Measurements from ENCODE around the gene RHCE.
"Not testable (repeated sequence)": the region's sequence is repeated elsewhere in the genome, so short reads cannot be mapped to it uniquely, and the experiment has no call there.

The RHCE gene

GRCh38 chr1:25420715-25421114 is at the start of gene RHCE:
Gene RHCE (minus strand): TSS chr1:25420825. CDS start chr1:25420786, 39 bp downstream.
- not testable (repeated sequence) for TF ChIP-seq GATA3, GATA2 (IDR thresholded peaks at IDR 0.05; ENCODE audit: low read depth, low read length)

- TF ChIP-seq GATA2 (IDR thresholded peaks at IDR 0.05; ENCODE audit: low read depth, low read length) (no peak), GATA3 (IDR thresholded peaks at IDR 0.05; ENCODE audit: low read depth, low read length) (no peak)
Observed at GRCh38 chr1:25469177-25469576, 48.6 kb upstream of the RHCE start.

- no peak for TF ChIP-seq GATA3 (IDR thresholded peaks at IDR 0.05; ENCODE audit: low read depth, low read length)
Observed at GRCh38 chr1:25468033-25468432, 47.4 kb upstream of the RHCE start.

- TF ChIP-seq GATA3 (IDR thresholded peaks at IDR 0.05; ENCODE audit: low read depth, low read length) (no peak), GATA2 (IDR thresholded peaks at IDR 0.05; ENCODE audit: low read depth, low read length) (no peak)
Observed at GRCh38 chr1:25467616-25468015, 47.0 kb upstream of the RHCE start.

GRCh38 chr1:25467193-25467592 is 46.6 kb upstream of the RHCE start:
- TF ChIP-seq GATA3 (IDR thresholded peaks at IDR 0.05; ENCODE audit: low read depth, low read length) (no peak), GATA2 (IDR thresholded peaks at IDR 0.05; ENCODE audit: low read depth, low read length) (no peak)

- no peak for TF ChIP-seq GATA2 (IDR thresholded peaks at IDR 0.05; ENCODE audit: low read depth, low read length)
- no peak for TF ChIP-seq GATA3 (IDR thresholded peaks at IDR 0.05; ENCODE audit: low read depth, low read length)
Observed at GRCh38 chr1:25462732-25463131, 42.1 kb upstream of the RHCE start.

- TF ChIP-seq GATA2 (IDR thresholded peaks at IDR 0.05; ENCODE audit: low read depth, low read length) (no peak), GATA3 (IDR thresholded peaks at IDR 0.05; ENCODE audit: low read depth, low read length) (no peak)
Observed at GRCh38 chr1:25461849-25462248, 41.2 kb upstream of the RHCE start.

- TF ChIP-seq GATA3 (IDR thresholded peaks at IDR 0.05; ENCODE audit: low read depth, low read length), result no peak
- no peak for TF ChIP-seq GATA2 (IDR thresholded peaks at IDR 0.05; ENCODE audit: low read depth, low read length)
Observed at GRCh38 chr1:25460020-25460419, 39.4 kb upstream of the RHCE start.

GRCh38 chr1:25458541-25459298 is 38.1 kb upstream of the RHCE start:
- no peak for TF ChIP-seq GATA2 (IDR thresholded peaks at IDR 0.05; ENCODE audit: low read depth, low read length)
- no peak for TF ChIP-seq GATA3 (IDR thresholded peaks at IDR 0.05; ENCODE audit: low read depth, low read length)

GRCh38 chr1:25456502-25456901 is 35.9 kb upstream of the RHCE start:
- TF ChIP-seq GATA2 (IDR thresholded peaks at IDR 0.05; ENCODE audit: low read depth, low read length) (no peak), GATA3 (IDR thresholded peaks at IDR 0.05; ENCODE audit: low read depth, low read length) (no peak)

- TF ChIP-seq GATA2 (IDR thresholded peaks at IDR 0.05; ENCODE audit: low read depth, low read length) (no peak), GATA3 (IDR thresholded peaks at IDR 0.05; ENCODE audit: low read depth, low read length) (no peak)
Observed at GRCh38 chr1:25451908-25452307, 31.3 kb upstream of the RHCE start.

- no peak for TF ChIP-seq GATA3 (IDR thresholded peaks at IDR 0.05; ENCODE audit: low read depth, low read length)
- TF ChIP-seq GATA2 (IDR thresholded peaks at IDR 0.05; ENCODE audit: low read depth, low read length), result no peak
Observed at GRCh38 chr1:25450891-25451290, 30.3 kb upstream of the RHCE start.

GRCh38 chr1:25447547-25447946 is 26.9 kb upstream of the RHCE start:
- TF ChIP-seq GATA2 (IDR thresholded peaks at IDR 0.05; ENCODE audit: low read depth, low read length), result no peak
- TF ChIP-seq GATA3 (IDR thresholded peaks at IDR 0.05; ENCODE audit: low read depth, low read length), result no peak

GRCh38 chr1:25445993-25446538 is 25.4 kb upstream of the RHCE start:
- TF ChIP-seq GATA3 (IDR thresholded peaks at IDR 0.05; ENCODE audit: low read depth, low read length) (no peak), GATA2 (IDR thresholded peaks at IDR 0.05; ENCODE audit: low read depth, low read length) (no peak)

- TF ChIP-seq GATA2 (IDR thresholded peaks at IDR 0.05; ENCODE audit: low read depth, low read length) (no peak), GATA3 (IDR thresholded peaks at IDR 0.05; ENCODE audit: low read depth, low read length) (no peak)
Observed at GRCh38 chr1:25443030-25443699, 22.5 kb upstream of the RHCE start.
